Mucosa of descending colon (tissue), 3 donors: ENCODE data around the gene SH3RF3. TPM values are rescaled to one million over a fixed set of nuclear protein-coding genes. Genes with fewer than 3 reads are reported as not detected.

Source experiments
- ATAC-seq: fragments of 200-7000 bp; cut with Tn5 transposase; one replicate; pipeline ENCODE4 v1.9.1; 2020; ENCODE audit warnings: mild to moderate bottlenecking, moderate library complexity
- DNase-seq, 3 donors: peaks; one replicate each; pipeline ENCODE4 v3.0.0-alpha.2; 2020
- H3K36me3 ChIP-seq: fragments of 200-600 bp; one replicate; pipeline ENCODE4 v1.8.0; 2021; ENCODE audit warnings: low read depth, mild to moderate bottlenecking
- H3K4me1 ChIP-seq: fragments of 200-600 bp; one replicate; pipeline ENCODE4 v1.8.0; 2021; ENCODE audit warnings: low read depth, mild to moderate bottlenecking
- H3K4me3 ChIP-seq: fragments of 200-600 bp; one replicate; pipeline ENCODE4 v1.8.0; 2021; ENCODE audit warnings: mild to moderate bottlenecking
- H3K9me3 ChIP-seq: fragments of 200-600 bp; one replicate; pipeline ENCODE4 v1.8.0; 2021; ENCODE audit warnings: mild to moderate bottlenecking
- CTCF ChIP-seq: fragments of 200-600 bp; IDR thresholded peaks from one replicate; pipeline ENCODE4 v1.8.0; 2022; ENCODE audit warnings: antibody characterized with exemption, mild to moderate bottlenecking
- intact Hi-C, 2 donors: fragments of 100-400 bp; cut with DNase I in 1 of 2; cut with micrococcal nuclease in 1 of 2; formaldehyde crosslinking; loops; one replicate each; pipeline versions ENCODE4 v1.11.0 to v1.11.1; 2022; cut with DNase I, micrococcal nuclease
- total RNA-seq, 3 donors: library from RNA; stranded (reverse); fragmentation: NEBNext Ultra II Directional in 2 of 3; extraction: Animal tissue kit (Norgen Biotek cat#: 25700) in 2 of 3; gene quantifications; one replicate each; pipeline versions ENCODE4 v1.2.1 to v1.2.4, GENCODE V29; 2021 to 2023
- donor health status: DM: no; HTN: no; CAD: no; lungs with moderate emphysema.
- donor health status: DM: no; HTN: no; CAD: no.
- donor health status: DM: no; HTN: yes; CAD: no.

The SH3RF3 gene
- total RNA-seq, 3 donors from 2014 or later = 1.9 to 3.7 (median 3.0) TPM

DNA sequence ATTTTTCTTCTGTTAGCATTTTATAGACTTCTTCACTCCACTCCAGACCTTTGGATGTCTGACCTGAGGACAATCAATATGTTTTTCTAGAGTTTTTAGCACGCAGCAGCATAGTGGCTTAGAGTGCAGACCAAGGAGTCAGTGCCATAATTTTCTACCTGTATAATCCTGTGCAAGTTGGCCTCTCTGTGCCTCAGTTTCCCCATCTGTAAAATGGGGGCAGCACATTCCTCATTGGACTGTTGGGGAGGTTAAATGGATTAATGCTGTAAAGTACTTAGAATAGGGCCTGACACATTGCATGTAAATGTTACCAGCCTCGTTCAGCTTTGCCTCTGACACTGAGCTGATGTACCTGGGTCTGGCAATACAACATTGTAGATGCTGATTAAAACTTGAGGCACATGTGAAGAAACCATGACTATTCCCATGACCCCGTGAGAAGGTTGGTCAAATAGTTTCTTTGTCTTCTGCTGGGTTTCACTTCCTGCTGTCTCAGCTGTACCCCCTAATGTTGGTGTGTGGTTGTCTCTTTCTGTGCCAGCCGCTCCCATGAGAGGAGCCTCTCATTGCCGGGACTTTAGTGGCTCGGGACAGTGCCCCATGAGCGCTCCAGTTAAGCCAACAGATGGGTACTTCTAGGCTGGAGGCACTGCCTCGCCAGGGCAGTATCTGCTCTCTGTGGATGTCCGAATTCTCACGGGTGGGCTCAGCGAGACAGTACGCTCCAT, 125.3 kb downstream of the SH3RF3 start:
- Histone ChIP-seq H3K36me3 (no peaks in the 10 kb centered on the region), H3K9me3 (no peaks in the 10 kb centered on the region), H3K4me3 (no peak overlapping the region), H3K4me1 (peaks cover 4% of the 10 kb centered on the region)
- no peak for TF ChIP-seq CTCF
- intact Hi-C loops = no loop called here
- ATAC-seq = no peak
- no peak for DNase-seq

GRCh38 chr2:109255654-109256053, 126.6 kb downstream of the SH3RF3 start:
- ATAC-seq (no peak), DNase-seq (no peak)
- Histone ChIP-seq H3K4me3 (no peak overlapping the region), H3K36me3 (no peaks in the 10 kb centered on the region), H3K4me1 (peaks cover 4% of the 10 kb centered on the region), H3K9me3 (no peaks in the 10 kb centered on the region)
- intact Hi-C loops = no loop called here
- TF ChIP-seq CTCF = no peak

DNA sequence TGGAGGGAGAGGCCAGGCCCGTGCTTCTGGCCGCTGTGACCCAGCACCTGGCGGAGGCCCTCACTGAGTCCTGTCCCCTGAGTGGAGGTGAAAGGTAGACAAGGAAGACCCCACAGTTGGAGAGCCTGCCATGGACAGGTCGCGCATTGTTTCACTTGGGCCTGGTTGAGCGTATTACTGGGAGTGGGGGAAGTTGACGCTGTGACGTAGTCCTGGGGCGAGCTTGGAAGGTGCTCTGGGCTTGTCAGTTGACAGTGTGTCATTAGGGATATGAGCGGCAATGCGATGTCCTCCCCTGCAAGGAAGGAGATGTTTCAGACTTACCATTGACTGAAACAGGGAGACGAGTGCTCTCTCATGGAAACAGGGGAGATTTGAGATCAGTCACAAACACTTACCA, 127.1 kb downstream of the SH3RF3 start:
- no peak for TF ChIP-seq CTCF
- peaks cover 7% of the 10 kb centered on the region for H3K4me1 ChIP-seq
- no peak for ATAC-seq

DNA sequence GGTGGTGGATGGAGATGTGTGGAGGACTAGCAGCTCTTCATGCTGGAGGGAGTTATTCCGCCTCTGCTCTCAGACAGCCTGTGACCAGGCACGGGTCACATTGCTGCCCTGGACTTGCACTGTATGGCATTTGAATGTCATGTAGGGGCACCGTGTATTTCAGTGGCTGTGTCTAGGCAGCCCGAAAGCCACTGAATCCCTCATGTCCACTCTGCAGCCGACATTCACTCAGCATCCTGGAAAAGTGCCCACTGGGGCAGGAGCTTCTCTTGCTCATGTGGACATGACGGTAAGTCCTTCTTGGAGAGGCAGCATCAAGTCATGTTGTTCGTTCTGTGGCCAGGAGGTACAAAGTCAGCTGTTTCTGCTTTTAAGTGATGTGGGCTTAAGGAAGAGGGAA, 127.9 kb downstream of the SH3RF3 start:
- TF ChIP-seq CTCF = no peak

More for the DNA sequence above, 127.1 kb downstream of the SH3RF3 start:
- H3K9me3 ChIP-seq = no peaks in the 10 kb centered on the region
- intact Hi-C loops = no loop called here
- H3K4me3 ChIP-seq = no peak overlapping the region
- H3K36me3 ChIP-seq = no peaks in the 10 kb centered on the region
- DNase-seq = no peak

DNA sequence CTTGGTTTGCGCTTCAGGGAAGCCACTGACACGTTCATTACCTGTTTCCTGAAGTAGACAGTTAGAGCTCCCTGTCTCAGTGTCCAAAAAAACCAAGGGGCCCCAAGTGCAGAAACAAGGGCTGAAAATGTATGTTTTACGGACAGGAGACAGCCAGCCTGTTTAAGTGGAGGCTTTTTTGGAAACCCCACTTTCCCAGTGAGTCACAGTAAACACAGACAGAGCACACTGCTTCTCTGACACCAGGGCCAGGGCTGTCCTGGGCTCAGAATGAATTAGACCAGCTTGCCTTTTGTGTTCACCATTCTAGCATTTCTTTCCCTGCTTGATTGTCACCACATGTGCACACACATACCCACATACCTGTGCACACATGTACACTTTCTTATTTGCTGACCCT, 128.6 kb downstream of the SH3RF3 start:
- no peaks in the 10 kb centered on the region for H3K36me3 ChIP-seq
- no peaks in the 10 kb centered on the region for H3K9me3 ChIP-seq
- DNase-seq (no peak), ATAC-seq (no peak)
- intact Hi-C loops = no loop called here
- H3K4me3 ChIP-seq = no peak overlapping the region
- H3K4me1 ChIP-seq = peaks cover 10% of the 10 kb centered on the region
- no peak for TF ChIP-seq CTCF

More for the DNA sequence above, 127.9 kb downstream of the SH3RF3 start:
- Histone ChIP-seq H3K9me3 (no peaks in the 10 kb centered on the region), H3K4me3 (no peak overlapping the region), H3K36me3 (no peaks in the 10 kb centered on the region), H3K4me1 (peaks cover 10% of the 10 kb centered on the region)
- no peak for DNase-seq
- no peak for ATAC-seq
- intact Hi-C loops = no loop called here

- intact Hi-C loops = no loop called here
- DNase-seq (no peak), ATAC-seq (no peak)
- Histone ChIP-seq H3K4me1 (peaks cover 10% of the 10 kb centered on the region), H3K9me3 (no peaks in the 10 kb centered on the region), H3K4me3 (no peak overlapping the region), H3K36me3 (no peaks in the 10 kb centered on the region)
- TF ChIP-seq CTCF = no peak
These were observed 129.4 kb downstream of the SH3RF3 start for GRCh38 chr2:109258376-109258775.
